Thymus (tissue), 11 donors: ENCODE data around the gene TRAP1. TPM values are rescaled to one million over a fixed set of nuclear protein-coding genes. Genes with fewer than 3 reads are reported as not detected.

Experiments used
- DNase-seq, 9 donors: peaks; one replicate each; pipeline ENCODE4 v3.0.0-alpha.2; 2013; ENCODE audit warnings: low spot score in 9 of 9, low read depth in 6 of 9, missing footprints in 1 of 9
- H3K27ac ChIP-seq, 2 donors: one replicate each; pipeline ENCODE4 v1.5.1; 2013; ENCODE audit warnings: control low read depth in 1 of 2, low read depth in 1 of 2, low read length in 1 of 2, mild to moderate bottlenecking in 1 of 2, moderate library complexity in 1 of 2
- H3K27me3 ChIP-seq, 2 donors: one replicate each; pipeline ENCODE4 v1.5.1; 2013; ENCODE audit warnings: low read length in 1 of 2; ENCODE audit not compliant: control insufficient read depth in 2 of 2, insufficient read depth in 1 of 2
- H3K36me3 ChIP-seq, 2 donors: one replicate each; pipeline ENCODE4 v1.5.1; 2013; ENCODE audit warnings: low read length in 1 of 2, mild to moderate bottlenecking in 1 of 2, moderate library complexity in 1 of 2; ENCODE audit not compliant: control insufficient read depth in 2 of 2, insufficient read depth in 2 of 2
- H3K4me1 ChIP-seq, 2 donors: one replicate each; pipeline ENCODE4 v1.5.1; 2013; ENCODE audit warnings: low read length in 2 of 2; ENCODE audit not compliant: control insufficient read depth in 2 of 2, insufficient read depth in 2 of 2
- H3K4me3 ChIP-seq, 2 donors: one replicate each; pipeline ENCODE4 v1.5.1; 2013; ENCODE audit warnings: low read length in 2 of 2, control low read depth in 1 of 2, mild to moderate bottlenecking in 1 of 2
- H3K9me3 ChIP-seq, 2 donors: one replicate each; pipeline ENCODE4 v1.5.1; 2013; ENCODE audit warnings: low read length in 1 of 2, mild to moderate bottlenecking in 1 of 2; ENCODE audit not compliant: control insufficient read depth in 2 of 2, insufficient read depth in 1 of 2
- WGBS: extraction: QIAGEN DNeasy Blood & Tissue Kit; methylation state at CpG from one replicate; pipeline ENCODE4 v1.1.7; 2013; 5-methylcytosine and 5-hydroxymethylcytosine counted together
- polyA plus RNA-seq: library from polyadenylated mRNA; stranded (reverse); fragments of 200-250 nt; gene quantifications from one replicate; pipeline ENCODE4 v1.2.3, GENCODE V29; 2013
- total RNA-seq: library from RNA; stranded (reverse); fragments of 120-200 nt; gene quantifications from one replicate; pipeline ENCODE4 v1.2.4, GENCODE V29; 2013
- donor health status: healthy.

The TRAP1 gene
- total and polyA plus RNA-seq, 2 donors, result 46.5 to 48.4 TPM

DNA sequence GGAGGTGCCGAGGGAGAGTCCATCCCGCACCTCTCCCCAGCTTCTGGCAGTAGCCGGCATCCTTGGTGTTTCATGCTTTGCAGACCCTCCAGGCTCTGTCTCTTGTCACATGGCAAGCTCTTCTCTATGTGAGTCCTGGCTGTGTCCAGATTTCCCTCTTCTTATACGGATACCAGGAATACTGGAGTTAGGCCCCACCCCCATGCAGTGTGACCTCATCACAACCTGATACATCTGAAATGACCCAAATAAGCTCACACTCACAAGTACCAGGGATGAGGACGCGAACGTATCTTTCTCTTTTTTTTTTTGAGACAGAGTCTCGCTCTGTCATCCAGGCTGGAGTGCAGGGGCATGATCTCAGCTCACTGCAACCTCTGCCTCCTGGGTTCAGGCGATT lies 23.3 kb downstream of the TRAP1 start:
- H3K9me3 ChIP-seq, result no peaks in the 10 kb centered on the region
- no peak for DNase-seq
- peaks cover 3 to 19% of the 10 kb centered on the region in 2 donors for H3K4me1 ChIP-seq
- no peaks in the 10 kb centered on the region for H3K27me3 ChIP-seq
- peaks cover 0 to 6% of the 10 kb centered on the region in 2 donors for H3K36me3 ChIP-seq
- H3K27ac ChIP-seq, result no peak overlapping the region
- no peak overlapping the region for H3K4me3 ChIP-seq
- 98% methylated on average over 9 of the region's 9 CpGs for WGBS

DNA sequence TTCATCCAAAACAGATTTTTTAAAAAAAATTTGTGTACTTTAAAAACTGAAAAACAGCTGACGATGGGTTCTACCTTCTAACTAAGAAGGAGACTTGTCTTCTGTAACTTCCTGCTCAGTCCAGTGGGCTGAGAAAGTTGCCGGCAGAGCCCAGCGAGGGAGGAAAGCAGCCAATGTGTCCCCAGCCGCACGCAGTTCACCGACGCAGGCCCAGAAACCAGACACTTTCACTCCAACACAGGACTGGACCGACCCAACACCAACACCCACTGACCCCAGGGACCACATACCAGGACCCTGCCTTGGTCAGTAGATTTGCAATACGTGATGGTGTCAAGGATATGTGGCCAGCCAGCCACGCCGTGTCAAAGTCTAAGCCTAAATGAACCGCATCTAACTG lies 25.6 kb downstream of the TRAP1 start:
- 97% methylated on average over 12 of the region's 12 CpGs for WGBS
- no peak overlapping the region for H3K27ac ChIP-seq

DNA sequence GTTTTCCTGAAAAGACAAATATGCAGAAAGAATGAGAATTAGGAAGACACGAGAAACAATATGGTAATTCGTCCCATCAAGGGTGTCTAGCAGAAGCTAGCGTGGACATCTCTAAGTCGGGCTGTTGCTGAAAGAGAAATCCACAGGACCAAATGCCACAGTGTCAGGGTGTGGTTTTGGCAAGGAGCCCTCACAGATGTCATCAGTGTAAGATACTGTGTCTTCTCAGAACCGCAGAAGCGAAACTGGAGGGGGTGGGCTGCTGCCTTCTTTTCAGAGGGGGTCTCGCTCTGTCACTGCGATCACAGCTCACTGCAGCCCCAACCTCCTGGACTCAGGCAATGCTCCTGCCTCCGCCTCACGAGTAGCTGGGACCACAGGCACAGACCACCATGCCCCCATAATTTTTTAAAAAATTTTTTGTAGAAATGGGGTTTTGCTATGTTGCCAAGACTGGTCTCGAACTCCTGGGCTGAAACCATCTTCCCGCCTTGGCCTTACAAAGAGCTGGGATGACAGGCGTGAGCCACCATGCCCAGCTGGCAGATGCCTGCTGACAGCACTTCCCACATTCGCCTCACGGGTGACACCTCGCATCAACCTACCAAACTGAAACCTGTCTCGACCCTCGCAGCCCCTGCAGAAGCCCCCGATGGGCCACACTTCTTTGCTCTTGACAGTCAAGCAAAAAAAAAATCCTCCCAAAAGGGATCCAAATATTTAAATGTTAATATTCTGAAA lies 26.2 kb downstream of the TRAP1 start:
- H3K36me3 ChIP-seq, result peaks cover 0 to 32% of the 10 kb centered on the region in 2 donors
- no peaks in the 10 kb centered on the region for H3K9me3 ChIP-seq
- H3K27ac ChIP-seq, result no peak overlapping the region
- 88% methylated on average over 19 of the region's 19 CpGs for WGBS
- no peaks in the 10 kb centered on the region for H3K27me3 ChIP-seq
- peaks cover 0 to 10% of the 10 kb centered on the region in 2 donors for H3K4me1 ChIP-seq
- DNase-seq, result no peak
- no peak overlapping the region for H3K4me3 ChIP-seq

More for the DNA sequence above, 25.6 kb downstream of the TRAP1 start:
- DNase-seq, result no peak
- H3K4me3 ChIP-seq, result no peak overlapping the region
- H3K27me3 ChIP-seq, result no peaks in the 10 kb centered on the region
- peaks cover 0 to 12% of the 10 kb centered on the region in 2 donors for H3K4me1 ChIP-seq
- H3K9me3 ChIP-seq, result no peaks in the 10 kb centered on the region
- H3K36me3 ChIP-seq, result peaks cover 0 to 28% of the 10 kb centered on the region in 2 donors

DNA sequence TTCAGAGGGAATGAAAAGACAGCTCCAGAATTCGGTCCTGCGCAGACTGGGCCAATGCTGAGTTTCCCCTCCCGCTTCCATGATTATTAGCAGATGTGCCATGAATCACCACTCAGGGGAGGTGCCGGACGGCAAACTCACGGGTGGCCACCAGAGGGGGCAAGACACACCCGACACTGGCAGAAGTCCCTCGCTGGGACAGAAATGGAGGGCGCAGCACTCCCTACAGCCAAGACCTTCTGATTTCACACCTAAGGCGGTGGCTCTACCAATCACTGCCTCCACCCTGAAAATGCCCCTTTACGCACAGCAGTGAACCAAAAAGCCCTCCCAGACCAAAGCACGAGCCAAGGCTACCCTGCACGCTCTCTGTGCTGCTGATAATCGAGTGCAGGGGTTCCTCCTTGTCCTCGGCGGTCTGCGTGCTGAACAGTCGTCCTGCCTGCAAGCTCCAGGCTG lies 26.8 kb downstream of the TRAP1 start:
- Histone ChIP-seq H3K36me3 (peaks cover 0 to 34% of the 10 kb centered on the region in 2 donors), H3K9me3 (no peaks in the 10 kb centered on the region), H3K4me3 (no peak overlapping the region), H3K27me3 (no peaks in the 10 kb centered on the region), H3K4me1 (peaks cover 0 to 4% of the 10 kb centered on the region in 2 donors), H3K27ac (no peak overlapping the region)
- 56% methylated on average over 18 of the region's 18 CpGs for WGBS
- peak; percentile 33 to 80 (median 64) for DNase-seq

DNA sequence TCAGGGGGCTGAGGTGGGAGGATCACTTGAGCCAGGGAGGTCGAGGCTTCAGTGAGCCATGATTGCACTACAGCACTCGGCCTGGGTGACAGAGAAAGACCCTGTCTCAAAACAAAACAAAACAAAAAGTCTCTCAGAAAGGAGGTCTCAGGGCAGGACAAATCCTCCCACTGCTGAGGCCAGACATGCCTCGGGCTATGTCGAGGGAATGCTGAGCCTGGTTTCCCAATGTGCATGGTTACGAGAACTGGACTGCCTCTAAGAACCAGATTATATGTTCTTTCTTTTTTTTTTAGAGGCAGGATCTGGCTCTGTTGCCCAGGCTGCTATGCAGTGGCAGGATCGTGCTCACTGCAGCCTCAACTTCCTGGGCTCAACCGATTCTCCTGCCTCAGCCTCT lies 27.6 kb downstream of the TRAP1 start:
- no peak for DNase-seq
- Histone ChIP-seq H3K9me3 (no peaks in the 10 kb centered on the region), H3K4me3 (no peak overlapping the region), H3K36me3 (peaks cover 5 to 39% of the 10 kb centered on the region in 2 donors), H3K4me1 (peaks cover 0 to 4% of the 10 kb centered on the region in 2 donors), H3K27ac (no peak overlapping the region), H3K27me3 (no peaks in the 10 kb centered on the region)
- WGBS, result 95% methylated on average over 7 of the region's 7 CpGs

DNA sequence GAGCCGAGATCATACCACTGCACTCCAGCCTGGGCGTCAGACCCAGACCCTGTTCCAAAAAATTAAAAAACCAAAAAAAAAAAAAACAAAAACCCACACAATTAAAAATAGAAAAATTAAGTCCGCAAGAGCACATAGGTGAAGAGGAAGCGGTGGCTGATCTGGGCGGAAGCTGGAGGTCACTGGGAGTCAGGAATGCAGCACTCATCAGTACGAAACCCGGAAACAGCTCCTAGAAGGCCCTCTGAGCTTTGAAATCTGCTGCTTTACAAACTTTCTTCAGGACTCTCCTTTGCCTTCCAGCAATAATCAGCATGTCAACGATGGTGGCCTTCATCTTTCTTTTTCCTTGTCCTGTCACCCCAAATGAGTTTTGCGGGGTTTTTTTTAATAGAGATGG lies 29.5 kb downstream of the TRAP1 start:
- Histone ChIP-seq H3K27ac (no peak overlapping the region), H3K9me3 (no peaks in the 10 kb centered on the region), H3K4me1 (peaks cover 0 to 4% of the 10 kb centered on the region in 2 donors), H3K4me3 (no peak overlapping the region), H3K36me3 (peaks cover 5 to 44% of the 10 kb centered on the region in 2 donors), H3K27me3 (no peaks in the 10 kb centered on the region)
- 97% methylated on average over 9 of the region's 9 CpGs for WGBS
- DNase-seq, result no peak

DNA sequence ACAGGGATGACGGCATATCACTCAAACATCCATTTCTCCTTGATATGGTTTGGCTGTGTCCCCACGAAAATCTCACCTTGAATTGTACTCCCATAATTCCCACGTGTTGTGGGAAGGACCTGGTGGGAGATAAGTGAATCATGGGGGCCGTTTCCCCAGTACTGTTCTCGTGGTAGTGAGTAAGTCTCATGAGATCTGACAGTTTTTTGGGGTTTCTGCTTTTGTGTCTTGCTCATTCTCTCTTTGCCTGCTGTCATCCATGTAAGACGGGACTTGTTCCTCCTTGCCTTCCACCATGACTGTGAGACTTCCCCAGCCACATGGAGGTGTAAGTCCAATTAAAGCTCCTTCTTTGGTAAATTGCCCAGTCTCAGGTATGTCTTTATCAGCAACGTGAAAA lies 30.3 kb downstream of the TRAP1 start:
- no peaks in the 10 kb centered on the region for H3K27me3 ChIP-seq
- peaks cover 0 to 4% of the 10 kb centered on the region in 2 donors for H3K4me1 ChIP-seq
- no peak overlapping the region for H3K4me3 ChIP-seq
- H3K27ac ChIP-seq, result no peak overlapping the region
- WGBS, result 98% methylated on average over 7 of the region's 7 CpGs
- H3K9me3 ChIP-seq, result no peaks in the 10 kb centered on the region
- DNase-seq, result no peak
- peaks cover 5 to 50% of the 10 kb centered on the region in 2 donors for H3K36me3 ChIP-seq

DNA sequence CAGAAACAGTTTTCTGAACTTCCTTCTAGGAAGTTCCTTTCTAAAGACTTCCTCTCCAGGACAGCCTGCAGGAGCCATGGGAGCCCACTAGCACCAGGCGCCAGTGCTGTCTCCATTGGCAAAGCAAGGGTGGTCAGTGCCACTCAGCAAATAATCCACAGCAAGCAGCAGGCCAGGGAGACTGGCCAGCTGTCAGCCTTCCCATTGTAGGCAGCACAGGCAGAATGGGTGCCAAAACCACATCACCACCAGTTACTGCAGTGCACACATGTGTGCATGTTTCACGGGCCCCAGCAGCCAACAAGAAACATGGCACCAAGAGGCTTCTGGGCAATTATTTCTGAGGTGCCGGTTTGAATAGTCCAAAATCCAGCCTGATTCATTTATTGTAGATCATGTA lies 36.1 kb downstream of the TRAP1 start:
- Histone ChIP-seq H3K9me3 (peaks cover 0 to 3% of the 10 kb centered on the region in 2 donors), H3K4me1 (no peaks in the 10 kb centered on the region), H3K27me3 (no peaks in the 10 kb centered on the region), H3K4me3 (no peak overlapping the region), H3K36me3 (peaks cover 40 to 62% of the 10 kb centered on the region in 2 donors), H3K27ac (no peak overlapping the region)
- no peak for DNase-seq
- WGBS, result 99% methylated on average over 3 of the region's 3 CpGs

DNA sequence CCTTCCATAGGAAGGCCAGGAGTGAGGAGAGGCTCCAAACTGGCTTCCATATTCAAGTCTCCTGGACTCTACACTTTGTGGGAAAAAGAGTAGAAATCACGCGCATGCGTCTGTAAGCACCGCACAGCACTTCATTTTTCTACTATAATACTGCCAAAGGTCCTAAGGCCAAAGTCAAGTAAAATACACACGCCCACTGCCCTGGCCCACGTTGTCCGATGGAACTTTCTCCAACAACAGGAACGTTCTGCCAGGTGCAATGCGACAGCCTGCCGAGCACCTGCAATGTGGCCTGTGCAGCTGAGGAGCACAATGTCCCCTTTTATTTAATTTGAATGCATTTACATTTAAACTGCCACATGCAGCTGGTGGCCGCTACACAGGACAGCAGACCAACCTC lies 39.3 kb downstream of the TRAP1 start:
- peaks cover 0 to 3% of the 10 kb centered on the region in 2 donors for H3K9me3 ChIP-seq
- H3K36me3 ChIP-seq, result peaks cover 65 to 76% of the 10 kb centered on the region in 2 donors
- no peak overlapping the region for H3K4me3 ChIP-seq
- no peaks in the 10 kb centered on the region for H3K4me1 ChIP-seq
- 98% methylated on average over 11 of the region's 11 CpGs for WGBS
- H3K27me3 ChIP-seq, result no peaks in the 10 kb centered on the region
- no peak for DNase-seq
- H3K27ac ChIP-seq, result no peak overlapping the region
